MCF 10A (cell line): Measurements from ENCODE around the gene HSCB. TPM values are rescaled to one million over a fixed set of nuclear protein-coding genes. Genes with fewer than 3 reads are reported as not detected.

Experiments
- total RNA-seq: library from RNA; stranded (reverse); gene quantifications from 2 replicates; pipeline ENCODE4 v1.2.3, GENCODE V29; 2022

Gene HSCB
- total RNA-seq, 1 experiment from 2014 or later = 19.3 TPM

Other genes with a start within 250 kb of the HSCB start
- gene TTC28, start 62.2 kb upstream of the HSCB start, total RNA-seq = not detected in 2 replicates
- gene CHEK2, start 219 bp upstream of the HSCB start, total RNA-seq = 17.6 and 18.8 TPM in 2 replicates
- gene CCDC117, start 30.7 kb downstream of the HSCB start, total RNA-seq = 12.1 and 14.6 TPM in 2 replicates
- gene XBP1, start 58.5 kb downstream of the HSCB start, total RNA-seq = 274 and 429 TPM in 2 replicates
- 7.1 and 7.9 TPM in 2 replicates for gene ZNRF3, start 141.5 kb downstream of the HSCB start, total RNA-seq